HepG2 (cell line): ENCODE data around the gene PDE4D. TPM values are rescaled to one million over a fixed set of nuclear protein-coding genes. Genes with fewer than 3 reads are reported as not detected.

Source experiments
- ATAC-seq: fragments of 200-7000 bp; cut with Tn5 transposase; 3 replicates; pipeline ENCODE4 v1.9.1; 2020; ENCODE audit warnings: mild to moderate bottlenecking, moderate library complexity
- BruUV-seq: library from RNA; stranded (reverse); fragments of 400-500 nt; replicated peaks from 2 replicates; lab custom pipeline; 2021; lab: Mats Ljungman, UMichigan
- CTCF ChIA-PET: fragments of 300-600 bp; formaldehyde crosslinking; extraction: SDS; loops from one replicate; lab custom pipeline; 2021; ENCODE audit warnings: low total read pairs, inconsistent platforms, low intra/inter-chr PET ratio; lab: Yijun Ruan, JAX
- POLR2A ChIA-PET: fragments of 350-600 bp; sonication (Branson Sonifier 250); formaldehyde crosslinking; loops from one replicate; lab custom pipeline; 2020; ENCODE audit warnings: antibody characterized with exemption, inconsistent platforms; lab: Yijun Ruan, JAX
- DNase-seq: peaks from one replicate; pipeline ENCODE4 v3.0.0-alpha.2; 2015; ENCODE audit warnings: low spot score
- FAIRE-seq: peaks from 3 replicates; lab custom pipeline; 2011; peaks lifted over from hg19 to GRCh38; lab: Jason Lieb, UNC
- H2AFZ ChIP-seq: one replicate; pipeline ENCODE4 v1.6.1; 2011; ENCODE audit warnings: low read length, inconsistent platforms
- H3K27ac ChIP-seq: fragments of 300-600 bp; 3 replicates; pipeline ENCODE4 v1.8.0; 2011; ENCODE audit warnings: mixed run types, mild to moderate bottlenecking, mixed read lengths, low read length, inconsistent platforms; ENCODE audit not compliant: insufficient read depth; ENCODE audit errors: extremely low read length
- H3K27me3 ChIP-seq, 2 experiments: fragments of 200-600 bp in 1 of 2; 2 replicates in 1 of 2; 3 replicates in 1 of 2; pipeline versions ENCODE4 v1.6.0 to v1.8.0; 2011; ENCODE audit warnings: low read length in 2 of 2, mild to moderate bottlenecking in 2 of 2, moderate library complexity in 2 of 2, inconsistent platforms in 1 of 2; ENCODE audit not compliant: insufficient read depth in 2 of 2, control insufficient read depth in 1 of 2
- H3K36me3 ChIP-seq, 2 experiments: fragments of 200-600 bp in 1 of 2; replicated peaks in 1 of 2; 2 replicates in 1 of 2; 3 replicates in 1 of 2; pipeline versions ENCODE4 v1.5.1 to v1.8.0; 2011; ENCODE audit warnings: low read length in 2 of 2, inconsistent platforms in 1 of 2; ENCODE audit not compliant: insufficient read depth in 2 of 2, control insufficient read depth in 1 of 2
- H3K4me1 ChIP-seq: 2 replicates; pipeline ENCODE4 v1.5.1; 2012; ENCODE audit warnings: low read length, inconsistent platforms; ENCODE audit not compliant: insufficient read depth
- H3K4me2 ChIP-seq: 2 replicates; pipeline ENCODE4 v1.6.0; 2011; ENCODE audit warnings: low read depth, low read length, inconsistent platforms
- H3K4me3 ChIP-seq, 3 experiments: fragments of 200-600 bp in 1 of 3; sonication (generic), shearing (Covaris generic) in 1 of 3; replicated peaks in 1 of 3; 2 replicates each; pipeline ENCODE4 v1.5.1; 2011 to 2016; ENCODE audit warnings: low read length in 3 of 3, inconsistent platforms in 2 of 3, low read depth in 2 of 3, mild to moderate bottlenecking in 2 of 3, control low read depth in 1 of 3, mixed read lengths in 1 of 3; ENCODE audit not compliant: insufficient read depth in 1 of 3
- H3K79me2 ChIP-seq: one replicate; pipeline ENCODE4 v1.6.1; 2011; ENCODE audit warnings: low read length, inconsistent platforms; ENCODE audit not compliant: insufficient read depth
- H3K9ac ChIP-seq: 2 replicates; pipeline ENCODE4 v1.6.0; 2011; ENCODE audit warnings: mild to moderate bottlenecking, low read depth, low read length, inconsistent platforms; ENCODE audit not compliant: insufficient read depth
- H3K9me3 ChIP-seq: 2 replicates; pipeline ENCODE4 v1.5.1; 2012; ENCODE audit warnings: mild to moderate bottlenecking, low read length
- H4K20me1 ChIP-seq: 2 replicates; pipeline ENCODE4 v1.6.0; 2011; ENCODE audit warnings: inconsistent platforms, mild to moderate bottlenecking, low read length, moderate library complexity; ENCODE audit not compliant: insufficient read depth
- DMTF1 ChIP-seq: sonication (generic); formaldehyde crosslinking; IDR thresholded peaks from 2 replicates; pipeline ENCODE4 v1.4.0; 2020; ENCODE audit warnings: mild to moderate bottlenecking, missing genetic modification reagents
- KDM4B ChIP-seq: sonication (generic); formaldehyde crosslinking; IDR thresholded peaks from 2 replicates; pipeline ENCODE4 v1.4.0; 2020; ENCODE audit warnings: missing genetic modification reagents
- MBNL3 ChIP-seq: fragments of 250-450 bp; sonication (Bioruptor Pico); conservative IDR thresholded peaks from 2 replicates; pipeline ENCODE4 v1.8.0; 2022; ENCODE audit warnings: mild to moderate bottlenecking, inconsistent platforms
- PHF5A ChIP-seq: IDR thresholded peaks from one replicate; pipeline ENCODE4 v1.6.1; 2018; ENCODE audit warnings: low read depth, missing genetic modification reagents; ENCODE audit not compliant: unreplicated experiment
- SYNCRIP ChIP-seq: fragments of 200-400 bp; formaldehyde crosslinking; IDR thresholded peaks from 2 replicates; pipeline ENCODE4 v1.6.1; 2018; ENCODE audit warnings: mild to moderate bottlenecking, low read depth, low read length; ENCODE audit not compliant: insufficient read depth
- USF2 ChIP-seq, 2 experiments: sonication (generic) in 1 of 2; formaldehyde crosslinking in 1 of 2; IDR thresholded peaks; 2 replicates each; pipeline versions ENCODE4 v1.5.1 to v1.6.1; 2011 to 2020; ENCODE audit warnings: borderline replicate concordance in 1 of 2, low read depth in 1 of 2, low read length in 1 of 2, mild to moderate bottlenecking in 1 of 2, missing genetic modification reagents in 1 of 2, moderate library complexity in 1 of 2
- ZNF709 ChIP-seq: sonication (generic); formaldehyde crosslinking; IDR thresholded peaks from 2 replicates; pipeline ENCODE4 v1.5.0; 2020; ENCODE audit warnings: mild to moderate bottlenecking, missing genetic modification reagents
- ZNF775 ChIP-seq: sonication (generic); formaldehyde crosslinking; IDR thresholded peaks from 2 replicates; pipeline ENCODE4 v1.4.0; 2020; ENCODE audit warnings: missing genetic modification reagents, mild to moderate bottlenecking, moderate library complexity, borderline replicate concordance
- whole genome bisulfite sequencing: methylation state at CpG from one replicate; pipeline ENCODE4 v1.1.6; 2017; ENCODE audit warnings: low lambda C conversion rate; 5-methylcytosine and 5-hydroxymethylcytosine counted together
- in situ Hi-C: cut with HindIII; loops from 2 replicates; pipeline ENCODE4 v1.10.0; 2017; ENCODE audit warnings: low pct_unique_long_range_greater_than_20kb; ENCODE audit not compliant: extremely low pct_ligation_motif_present
- intact Hi-C: fragments of 100-400 bp; cut with micrococcal nuclease; formaldehyde crosslinking; loops from one replicate; pipeline ENCODE4 v1.10.0; 2022; ENCODE audit not compliant: unreplicated experiment
- polyA plus RNA-seq, 8 experiments: library from polyadenylated mRNA; depleted of rRNA in 3 of 8; stranded (reverse) in 7 of 8; unstranded in 1 of 8; fragments of >200 nt; fragmentation: Illumina TruSeq in 4 of 8; extraction: Trizol in 4 of 8; gene quantifications; 2 replicates each; pipeline versions ENCODE4 v1.2.1 to v1.2.3, GENCODE V29; 2011 to 2016; ENCODE audit warnings: low read depth in 4 of 8, missing spikeins in 1 of 8, mixed read lengths in 1 of 8; ENCODE audit not compliant: insufficient read depth in 1 of 8
- total RNA-seq, 5 experiments: library from RNA; depleted of rRNA; stranded (reverse); fragments of >200 nt; fragmentation: Illumina TruSeq; extraction: Trizol; gene quantifications; 2 replicates each; pipeline ENCODE4 v1.2.3, GENCODE V29; 2016; ENCODE audit warnings: low read depth in 1 of 5

PDE4D gene
- total and polyA plus RNA-seq, 2 of the 13 experiments (the other 11 are each of a cell fraction or from before 2014, with no cell fraction given) = 7.0 to 12.2 TPM

GRCh38 chr5:59685191-59685530 lies 208.4 kb downstream of the PDE4D start:
- no peak overlapping the region for H3K27ac ChIP-seq
- TF ChIP-seq KDM4B (CRISPR knock-in tag) (no peak), PHF5A (no peak), DMTF1 (CRISPR knock-in tag) (no peak), MBNL3 (CRISPR knock-in tag) (no peak), ZNF775 (CRISPR knock-in tag) (no peak), SYNCRIP (no peak), ZNF709 (no peak), USF2 (IDR thresholded peaks at IDR 0.05; ENCODE audit: low read depth, low read length) (no peak), USF2 (CRISPR knock-in tag; IDR thresholded peaks at IDR 0.05; ENCODE audit: borderline replicate concordance) (no peak)
- no peak overlapping the region for H3K4me3 ChIP-seq
- no peaks in the 10 kb centered on the region for H4K20me1 ChIP-seq
- no peak overlapping the region for H2AFZ ChIP-seq
- no peaks in the 10 kb centered on the region for H3K27me3 ChIP-seq
- no TSS peak for BruUV-seq
- H3K9me3 ChIP-seq = no peaks in the 10 kb centered on the region
- ChIA-PET POLR2A (no interaction called here), CTCF (no interaction called here)
- H3K36me3 ChIP-seq = no peaks in the 10 kb centered on the region
- no peak for ATAC-seq
- intact Hi-C loops (no loop called here), in situ Hi-C loops (no loop called here)
- no peak for FAIRE-seq
- H3K79me2 ChIP-seq = no peaks in the 10 kb centered on the region
- no peak for DNase-seq
- no peaks in the 10 kb centered on the region for H3K4me1 ChIP-seq
- H3K4me2 ChIP-seq = no peak overlapping the region
- 92% methylated on average over 1 of the region's 1 CpG for WGBS
- no peak overlapping the region for H3K9ac ChIP-seq
